Fibroblast of skin of back (primary cell): ENCODE results near the gene TBL2.
"Not testable (repeated sequence)": the region's sequence is repeated elsewhere in the genome, so short reads cannot be mapped to it uniquely, and the experiment has no call there.

Source experiments
- DNase-seq: peaks from one replicate; pipeline ENCODE4 v3.0.0-alpha.2; 2013

TBL2 gene

DNA sequence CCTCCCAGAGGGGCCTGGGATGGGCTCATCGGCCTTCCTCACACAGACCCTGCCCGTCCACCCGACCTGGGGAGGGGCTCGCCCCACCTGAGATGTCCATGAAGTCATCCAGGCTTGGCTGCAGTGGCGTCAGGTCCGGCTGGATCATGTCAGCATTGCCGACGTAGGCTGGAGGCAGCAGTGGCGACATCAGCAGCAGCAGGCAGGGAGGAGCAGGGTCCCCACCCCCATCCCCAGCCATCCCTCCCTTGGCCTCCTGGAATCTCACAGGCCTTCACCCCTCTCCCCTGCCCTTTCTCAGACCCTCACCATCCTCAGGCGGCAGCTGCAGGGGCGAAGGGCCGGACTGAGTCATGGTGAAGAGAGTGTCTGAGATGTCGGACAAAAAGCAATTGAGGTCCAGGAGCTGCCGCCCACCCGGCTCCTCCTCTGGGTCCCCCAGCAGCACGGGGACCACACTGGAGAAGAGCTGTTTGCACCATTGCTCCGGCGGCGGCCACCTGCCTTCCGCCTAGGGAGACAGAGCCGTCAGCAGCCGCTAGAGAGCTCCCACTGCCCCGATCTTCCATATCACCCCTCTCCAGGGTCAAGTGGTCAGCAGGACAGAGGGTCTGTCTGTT lies 27.3 kb upstream of the TBL2 start:
- DNase-seq, result no peak

DNA sequence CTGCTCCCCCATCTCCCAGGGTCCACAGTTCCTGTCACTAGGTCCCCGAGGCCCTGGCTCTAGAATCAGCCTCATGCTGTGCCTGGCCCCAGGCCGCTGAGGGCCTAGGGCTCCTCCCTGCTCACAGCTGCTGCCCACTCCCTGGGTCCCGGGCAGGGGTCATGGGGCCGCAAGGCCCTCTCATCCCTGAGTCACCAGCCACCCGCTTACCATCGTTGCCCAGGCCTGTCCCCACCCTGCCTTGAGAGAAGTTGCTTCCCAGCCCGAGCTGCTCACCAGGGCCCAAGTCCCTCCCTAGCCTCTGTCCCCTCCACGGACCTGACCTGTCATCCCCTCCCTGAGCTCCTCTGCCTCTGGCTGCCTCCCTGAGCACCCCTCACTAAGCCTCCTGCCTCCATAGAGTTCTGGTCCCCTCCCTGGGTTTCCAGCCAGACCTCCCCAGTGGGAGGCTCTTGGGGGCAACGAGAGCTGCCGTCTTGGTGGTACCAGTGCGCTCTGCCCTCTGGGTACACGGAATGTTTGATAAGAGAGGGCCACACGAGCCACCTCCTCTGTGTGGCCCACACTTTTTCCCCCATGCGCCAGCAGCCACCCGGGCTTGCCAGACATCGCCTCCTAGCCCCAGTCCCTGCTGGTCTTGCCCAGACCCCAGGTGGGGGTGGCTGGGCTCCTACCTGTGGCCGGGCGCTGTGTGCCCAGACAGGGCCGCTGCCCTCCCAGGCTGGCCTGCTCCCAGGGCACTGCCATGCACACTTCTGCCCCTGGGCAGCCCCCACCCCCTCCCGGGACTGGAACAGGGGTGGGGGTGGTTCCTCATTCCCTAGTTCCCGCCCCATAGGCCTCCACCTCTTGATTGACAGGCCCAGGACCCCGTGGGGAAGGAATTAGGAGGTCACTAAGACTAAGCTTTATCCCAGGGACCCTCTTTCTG lies 24.6 kb upstream of the TBL2 start:
- DNase-seq, result no peak

DNA sequence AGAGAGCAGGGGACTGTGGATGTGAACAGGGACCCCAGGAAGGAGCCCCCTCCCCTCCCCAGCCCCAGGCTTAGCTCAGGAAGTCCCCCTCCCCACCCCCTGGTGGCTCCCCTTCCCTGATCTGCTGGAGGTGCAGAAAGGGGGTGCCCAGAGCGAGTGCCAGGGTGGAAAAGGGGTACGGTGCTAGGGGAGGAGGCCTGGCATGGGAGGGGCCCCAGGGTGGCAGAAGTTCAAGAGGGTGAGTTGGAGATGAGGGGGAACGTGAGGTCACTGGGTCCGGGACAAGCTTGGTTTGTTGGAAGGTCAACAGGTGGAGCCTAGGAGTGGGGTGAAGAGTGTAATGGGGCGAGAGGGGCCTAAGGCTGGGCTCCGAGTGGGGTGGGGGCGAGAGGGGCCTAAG lies 21.5 kb upstream of the TBL2 start:
- no peak for DNase-seq

DNA sequence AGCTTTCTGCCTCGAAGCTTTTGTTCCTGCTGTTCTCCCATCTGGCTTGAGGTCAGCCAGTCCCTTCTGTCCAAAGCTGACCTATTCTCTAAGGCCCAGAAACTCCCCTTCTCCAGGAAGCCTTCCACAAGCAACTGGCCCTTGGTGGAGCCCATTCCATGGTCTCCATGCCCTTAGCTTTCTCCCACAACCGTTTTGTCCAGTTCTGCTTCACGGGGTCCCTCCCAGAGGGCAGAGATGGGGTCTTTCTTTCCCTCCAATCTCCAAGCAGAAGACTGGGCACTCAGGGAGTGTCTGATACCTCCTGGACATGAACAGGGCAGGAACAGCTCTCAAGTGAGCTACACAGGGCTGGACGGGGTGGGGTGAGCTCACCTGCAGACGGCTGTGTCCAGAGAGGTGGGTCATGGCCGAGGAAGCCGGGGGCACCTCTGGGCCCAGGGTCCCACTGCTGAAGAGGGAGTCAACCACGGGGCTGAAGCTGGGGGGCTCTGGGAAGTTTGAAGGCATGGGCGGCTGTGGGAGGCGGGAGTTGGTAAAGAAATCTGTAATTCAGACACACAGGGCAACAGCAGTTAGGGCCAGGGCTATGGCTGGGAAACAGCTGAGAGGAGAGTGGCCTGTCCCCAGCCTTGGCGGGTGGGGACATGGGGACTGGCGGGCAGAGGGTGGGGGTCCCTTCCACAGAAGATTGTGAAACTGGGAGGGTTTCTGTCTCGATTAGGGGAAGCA lies 20.9 kb upstream of the TBL2 start:
- DNase-seq, result no peak

DNA sequence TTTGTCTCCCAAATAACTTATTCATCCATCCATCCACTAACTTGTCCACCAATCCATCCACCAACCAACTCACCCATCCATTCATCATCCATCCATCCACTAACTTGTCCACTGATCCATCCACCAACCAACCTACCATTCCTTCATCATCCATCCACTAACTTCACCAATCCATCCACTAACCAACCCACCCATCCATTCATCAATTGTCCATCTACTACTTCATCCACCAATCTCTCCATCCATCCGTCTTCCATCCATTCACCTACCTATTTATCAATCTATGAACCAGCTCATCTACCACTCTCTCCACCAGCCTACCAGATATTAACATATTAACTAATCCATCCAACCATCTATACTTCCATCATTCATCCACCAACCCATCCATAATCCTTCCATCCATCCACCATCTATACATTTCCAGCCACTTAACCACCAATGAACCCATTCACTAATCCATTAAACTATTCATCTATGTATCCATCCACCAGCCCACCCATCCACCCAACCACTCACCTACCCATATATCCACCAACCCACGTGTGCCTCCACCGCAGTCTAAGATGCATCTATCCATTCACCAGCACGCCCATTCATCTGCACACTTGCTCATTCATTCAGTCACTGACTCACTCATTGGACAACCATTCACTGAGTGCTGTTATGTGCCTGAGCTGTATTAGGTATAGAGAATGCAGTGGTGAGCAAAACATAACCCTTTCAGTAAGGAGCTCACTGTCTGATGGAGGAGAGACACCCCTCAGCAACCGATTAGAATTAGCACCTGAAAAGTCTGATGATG lies 19.8 kb upstream of the TBL2 start:
- no peak for DNase-seq

DNA sequence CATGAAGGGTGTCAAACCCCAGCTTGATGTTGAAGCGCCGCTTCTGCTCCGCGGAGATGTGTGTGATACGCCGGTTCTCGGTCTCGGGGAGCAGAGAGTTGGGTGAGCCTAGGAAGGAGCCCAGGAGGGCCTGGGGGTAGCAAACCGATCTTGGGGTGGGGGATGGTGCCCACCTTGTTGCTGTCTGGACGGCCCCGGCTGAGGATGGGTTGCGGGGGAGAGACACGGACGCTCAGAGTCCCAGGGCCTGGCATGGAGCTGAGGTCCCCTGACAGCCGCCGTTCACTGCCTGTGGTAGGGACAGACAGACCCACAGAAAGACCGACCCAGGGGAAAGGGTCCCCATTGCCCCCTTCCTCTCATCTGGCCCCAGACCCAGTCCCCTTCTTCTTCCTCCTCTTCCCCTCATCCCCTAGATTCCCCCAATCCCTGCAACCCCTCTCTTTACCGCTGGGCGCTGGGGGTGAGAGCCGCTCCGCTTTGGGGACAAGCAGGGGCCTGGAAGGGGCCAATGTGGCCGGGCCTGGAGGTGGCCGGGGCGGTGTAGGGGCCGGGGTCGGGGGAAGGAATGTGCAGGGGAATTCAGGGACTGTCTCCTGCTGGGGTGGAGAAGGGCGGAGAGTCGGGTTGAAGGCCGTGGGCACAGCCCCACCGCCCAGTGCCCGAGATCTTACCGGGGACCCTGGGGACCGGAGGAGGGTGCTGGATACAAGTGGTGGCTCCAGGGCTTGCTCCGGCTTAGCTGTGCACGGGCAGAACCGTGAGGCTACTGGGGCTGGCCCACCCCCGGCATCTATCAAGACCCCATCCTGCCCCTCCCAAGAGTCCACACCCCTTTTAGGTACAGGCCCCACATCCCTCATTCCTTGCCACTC lies 18.0 kb upstream of the TBL2 start:
- no peak for DNase-seq

GRCh38 chr7:73595358-73595757 lies 17.0 kb upstream of the TBL2 start:
- DNase-seq, result no peak

GRCh38 chr7:73593207-73594045 lies 15.0 kb upstream of the TBL2 start:
- no peak for DNase-seq

GRCh38 chr7:73586911-73587310 lies 8.5 kb upstream of the TBL2 start:
- DNase-seq, result no peak

DNA sequence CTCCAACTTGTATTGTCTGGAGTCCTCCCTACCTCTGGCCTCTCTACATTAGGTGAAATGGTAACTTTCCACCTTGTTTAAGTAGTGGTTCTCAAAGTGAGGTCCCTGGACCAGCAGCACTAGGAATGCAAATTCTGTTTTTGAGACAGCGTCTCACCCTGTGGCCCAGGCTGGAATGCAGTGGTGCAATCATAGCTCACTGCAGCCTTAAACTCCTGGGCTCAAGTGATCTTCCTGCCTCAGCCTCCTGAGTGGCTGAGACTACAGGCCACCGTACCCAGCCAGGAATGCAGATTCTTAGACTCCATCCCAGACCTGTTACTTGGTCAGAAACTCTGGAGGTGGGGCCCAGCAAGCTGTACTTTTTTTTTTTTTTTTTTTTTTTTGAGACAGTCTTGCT lies 6.8 kb upstream of the TBL2 start:
- DNase-seq, result no peak

GRCh38 chr7:73582664-73583202 lies 4.4 kb upstream of the TBL2 start:
- no peak for DNase-seq

- DNase-seq, result not testable (repeated sequence)
Measured at GRCh38 chr7:73581006-73581405, 2.6 kb upstream of the TBL2 start.

DNA sequence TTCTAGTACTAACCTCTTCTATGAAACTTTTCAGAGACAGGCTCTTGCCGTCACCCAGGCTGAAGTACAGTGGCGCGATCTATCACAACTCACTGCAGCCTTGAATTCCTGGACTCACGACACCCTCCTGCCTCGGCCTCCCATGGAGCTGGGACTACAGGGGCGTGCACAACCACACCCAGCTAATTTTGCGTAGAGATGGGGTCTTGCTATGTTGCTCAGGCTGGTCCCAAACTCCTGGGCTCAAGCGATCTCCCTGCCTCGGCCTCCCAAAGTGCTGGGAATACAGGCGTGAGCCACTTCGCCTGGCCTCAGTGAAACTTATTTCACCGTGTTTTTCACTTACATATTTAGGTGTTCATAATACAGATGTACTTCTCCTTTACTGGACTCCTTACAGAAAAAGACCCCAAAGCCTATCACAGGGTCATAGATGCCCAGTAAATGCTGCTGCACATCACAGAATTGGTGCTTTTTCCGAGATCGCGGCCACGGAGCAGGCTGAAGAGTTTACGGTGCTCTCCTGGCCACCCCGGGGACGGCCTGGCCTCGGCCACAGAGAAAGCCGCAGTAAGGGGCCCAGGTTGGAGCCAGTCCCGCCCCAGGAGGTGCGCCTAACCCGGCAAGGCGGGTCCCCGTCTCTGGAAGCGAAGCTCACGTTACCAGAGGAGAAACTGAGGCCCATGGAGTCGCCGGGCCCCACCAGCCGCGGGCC lies 595 bp downstream of the TBL2 start:
- no peak for DNase-seq

- no peak for DNase-seq
Measured at GRCh38 chr7:73573791-73574190, 4.6 kb downstream of the TBL2 start.

DNA sequence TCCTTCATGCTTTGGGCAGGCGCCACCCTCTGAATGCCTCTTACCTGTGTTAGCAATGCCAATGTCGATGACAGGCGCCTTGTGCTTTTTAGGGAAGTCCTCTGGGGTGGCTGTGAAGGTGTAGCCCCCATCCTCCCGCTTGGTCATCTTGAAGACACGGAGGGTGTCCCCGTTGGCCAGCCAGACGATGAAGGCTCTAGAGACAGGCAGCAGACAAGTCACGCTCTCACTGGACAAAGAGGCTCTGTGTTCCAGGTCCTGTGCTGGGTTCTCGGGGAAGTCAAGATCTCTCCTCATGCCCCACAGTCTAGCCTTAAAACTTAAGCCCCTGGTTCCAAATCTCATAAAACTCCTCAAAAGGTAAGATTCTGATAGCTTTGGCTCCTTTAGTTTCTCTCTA lies 5.1 kb downstream of the TBL2 start:
- no peak for DNase-seq

- DNase-seq, result no peak
Measured at GRCh38 chr7:73572767-73573186, 5.6 kb downstream of the TBL2 start.

DNA sequence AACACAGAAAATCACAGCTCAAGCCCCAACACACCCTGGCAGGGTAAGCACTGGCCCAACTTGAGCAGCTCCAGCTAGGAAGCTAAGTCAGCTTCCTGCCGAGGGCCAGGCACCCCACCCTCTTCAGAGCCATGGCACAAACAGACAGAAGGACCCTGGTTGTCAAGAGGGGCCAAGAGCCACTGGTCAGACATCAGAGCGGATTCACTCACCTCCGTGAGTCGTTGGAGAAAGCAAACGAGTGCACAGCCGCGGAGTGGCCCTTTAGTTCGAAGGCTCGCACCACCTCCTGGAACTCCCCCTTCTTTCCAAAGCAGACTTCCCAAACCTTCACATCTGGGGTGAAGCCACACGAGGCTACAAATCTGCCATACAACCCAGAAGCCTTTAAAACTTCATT lies 7.4 kb downstream of the TBL2 start:
- no peak for DNase-seq

- DNase-seq, result no peak
Measured at GRCh38 chr7:73570521-73570920, 7.9 kb downstream of the TBL2 start.

- DNase-seq, result no peak
Measured at GRCh38 chr7:73569042-73569608, 9.3 kb downstream of the TBL2 start.
